ENCODE measurements around the gene TIMM50.
"Not testable (repeated sequence)": the region's sequence is repeated elsewhere in the genome, so short reads cannot be mapped to it uniquely, and the experiment has no call there.

Gene TIMM50

GRCh38 chr19:39469567-39469966 lies 11.1 kb upstream of the TIMM50 start:
- no peak for DNase-seq (ENCODE audit: low read depth)

GRCh38 chr19:39470724-39471339 lies 9.8 kb upstream of the TIMM50 start:
- no peak for DNase-seq (ENCODE audit: low read depth)

GRCh38 chr19:39471756-39472536 lies 8.7 kb upstream of the TIMM50 start:
- DNase-seq (ENCODE audit: low read depth) = no peak

GRCh38 chr19:39472746-39473442 lies 7.7 kb upstream of the TIMM50 start:
- DNase-seq (ENCODE audit: low read depth) = no peak

GRCh38 chr19:39473443-39473960 lies 7.1 kb upstream of the TIMM50 start:
- no peak for DNase-seq (ENCODE audit: low read depth)

- peak; percentile 36 for DNase-seq (ENCODE audit: low read depth)
Observed at GRCh38 chr19:39474139-39474620, 6.5 kb upstream of the TIMM50 start.

- no peak for DNase-seq (ENCODE audit: low read depth)
Observed at GRCh38 chr19:39475748-39476147, 4.9 kb upstream of the TIMM50 start.

- not testable (repeated sequence) for DNase-seq (ENCODE audit: low read depth)
Observed at GRCh38 chr19:39479319-39479801, 1.3 kb upstream of the TIMM50 start.

- DNase-seq (ENCODE audit: low read depth) = no peak
Observed at GRCh38 chr19:39479916-39480315, 722 bp upstream of the TIMM50 start.

GRCh38 chr19:39481229-39481545 lies 549 bp downstream of the TIMM50 start:
- DNase-seq (ENCODE audit: low read depth) = peak; percentile 10

GRCh38 chr19:39481676-39482075 lies 1.0 kb downstream of the TIMM50 start:
- no peak for DNase-seq (ENCODE audit: low read depth)

GRCh38 chr19:39483141-39483540 lies 2.5 kb downstream of the TIMM50 start:
- DNase-seq (ENCODE audit: low read depth) = no peak

- no peak for DNase-seq (ENCODE audit: low read depth)
Observed at GRCh38 chr19:39489756-39490155, 9.1 kb downstream of the TIMM50 start.

GRCh38 chr19:39492225-39492624 lies 11.6 kb downstream of the TIMM50 start:
- no peak for DNase-seq (ENCODE audit: low read depth)

GRCh38 chr19:39492788-39493187 lies 12.2 kb downstream of the TIMM50 start:
- no peak for DNase-seq (ENCODE audit: low read depth)

- no peak for DNase-seq (ENCODE audit: low read depth)
Observed at GRCh38 chr19:39494661-39495060, 14.0 kb downstream of the TIMM50 start.

- DNase-seq (ENCODE audit: low read depth) = no peak
Observed at GRCh38 chr19:39496063-39496462, 15.4 kb downstream of the TIMM50 start.

GRCh38 chr19:39497701-39497995 lies 17.0 kb downstream of the TIMM50 start:
- no peak for DNase-seq (ENCODE audit: low read depth)

- peak; percentile 47 for DNase-seq (ENCODE audit: low read depth)
Observed at GRCh38 chr19:39497996-39498797, 17.6 kb downstream of the TIMM50 start.

GRCh38 chr19:39498798-39499642 lies 18.4 kb downstream of the TIMM50 start, which contains the start of gene DLL3:
TSS of gene DLL3 (plus strand) at chr19:39498947. CDS start at chr19:39498975, 28 bp downstream.
- no peak for DNase-seq (ENCODE audit: low read depth)

GRCh38 chr19:39499932-39500331 lies 19.3 kb downstream of the TIMM50 start:
- DNase-seq (ENCODE audit: low read depth) = no peak
